NCI-H82 treated with DMSO at 0.1 percent for 48 hours (cell line): Measurements from ENCODE around the gene LRRC4C.
"Not testable (repeated sequence)": the region's sequence is repeated elsewhere in the genome, so short reads cannot be mapped to it uniquely, and the experiment has no call there.

ENCODE experiments used
- DNase-seq: peaks from one replicate; lab custom pipeline; 2025; ENCODE audit not compliant: unreplicated experiment; lab: John Stamatoyannopoulos, UW

Gene LRRC4C

GRCh38 chr11:40522080-40522479 is 937.4 kb downstream of the LRRC4C start:
- not testable (repeated sequence) for DNase-seq

- DNase-seq: no peak
Measured at GRCh38 chr11:40517122-40517521, 942.3 kb downstream of the LRRC4C start.

GRCh38 chr11:40514124-40514523 is 945.3 kb downstream of the LRRC4C start:
- no peak for DNase-seq

GRCh38 chr11:40513281-40513680 is 946.2 kb downstream of the LRRC4C start:
- DNase-seq: no peak

GRCh38 chr11:40508303-40508702 is 951.1 kb downstream of the LRRC4C start:
- no peak for DNase-seq

- no peak for DNase-seq
Measured at GRCh38 chr11:40506226-40506625, 953.2 kb downstream of the LRRC4C start.

- DNase-seq: no peak
Measured at GRCh38 chr11:40491341-40491740, 968.1 kb downstream of the LRRC4C start.

GRCh38 chr11:40467771-40468170 is 991.7 kb downstream of the LRRC4C start:
- no peak for DNase-seq

GRCh38 chr11:40445391-40445790 is 1014.1 kb downstream of the LRRC4C start:
- no peak for DNase-seq

GRCh38 chr11:40444151-40444550 is 1015.3 kb downstream of the LRRC4C start:
- no peak for DNase-seq

GRCh38 chr11:40435344-40435743 is 1024.1 kb downstream of the LRRC4C start:
- no peak for DNase-seq

GRCh38 chr11:40434926-40435325 is 1024.5 kb downstream of the LRRC4C start:
- DNase-seq: no peak

- DNase-seq: no peak
Measured at GRCh38 chr11:40432358-40432757, 1027.1 kb downstream of the LRRC4C start.

- no peak for DNase-seq
Measured at GRCh38 chr11:40425168-40425567, 1034.3 kb downstream of the LRRC4C start.

GRCh38 chr11:40421208-40421981 is 1038.1 kb downstream of the LRRC4C start:
- no peak for DNase-seq

- no peak for DNase-seq
Measured at GRCh38 chr11:40417627-40418026, 1041.8 kb downstream of the LRRC4C start.

GRCh38 chr11:40407355-40407754 is 1052.1 kb downstream of the LRRC4C start:
- no peak for DNase-seq

- no peak for DNase-seq
Measured at GRCh38 chr11:40405614-40406013, 1053.8 kb downstream of the LRRC4C start.

- no peak for DNase-seq
Measured at GRCh38 chr11:40403321-40403720, 1056.1 kb downstream of the LRRC4C start.

- DNase-seq: no peak
Measured at GRCh38 chr11:40401132-40401853, 1058.2 kb downstream of the LRRC4C start.

- DNase-seq: no peak
Measured at GRCh38 chr11:40397141-40397540, 1062.3 kb downstream of the LRRC4C start.

GRCh38 chr11:40393511-40393910 is 1065.9 kb downstream of the LRRC4C start:
- no peak for DNase-seq
